H9 (cell line): ENCODE data around the gene TUBA3E. TPM values are rescaled to one million over a fixed set of nuclear protein-coding genes. Genes with fewer than 3 reads are reported as not detected.
"Not testable (repeated sequence)": the region's sequence is repeated elsewhere in the genome, so short reads cannot be mapped to it uniquely, and the experiment has no call there.

ENCODE experiments used
- DNase-seq: peaks from one replicate; pipeline ENCODE4 v3.0.0-alpha.2; 2017
- H2AFZ ChIP-seq: one replicate; pipeline ENCODE4 v1.6.1; 2013; ENCODE audit warnings: mild to moderate bottlenecking, low read length, control low read depth, moderate library complexity
- H2AK5ac ChIP-seq: 2 replicates; pipeline ENCODE4 v1.6.1; 2013; ENCODE audit warnings: low read length, control low read depth, mixed read lengths; ENCODE audit not compliant: insufficient read length
- H2BK120ac ChIP-seq: one replicate; pipeline ENCODE4 v1.6.1; 2013; ENCODE audit warnings: low read depth, mild to moderate bottlenecking, low read length, control low read depth, inconsistent platforms; ENCODE audit not compliant: poor library complexity, severe bottlenecking
- H2BK12ac ChIP-seq: 2 replicates; pipeline ENCODE4 v1.6.1; 2013; ENCODE audit warnings: low read length, control low read depth, mixed read lengths, low read depth; ENCODE audit not compliant: insufficient read length
- H2BK15ac ChIP-seq: 2 replicates; pipeline ENCODE4 v1.6.1; 2013; ENCODE audit warnings: low read depth, low read length, control low read depth
- H2BK20ac ChIP-seq: one replicate; pipeline ENCODE4 v1.6.1; 2013; ENCODE audit warnings: low read depth, mild to moderate bottlenecking, low read length, control low read depth, inconsistent platforms; ENCODE audit not compliant: poor library complexity, severe bottlenecking
- H2BK5ac ChIP-seq: 2 replicates; pipeline ENCODE4 v1.6.1; 2013; ENCODE audit warnings: low read length, control low read depth, mixed read lengths; ENCODE audit not compliant: insufficient read length
- H3K14ac ChIP-seq: 2 replicates; pipeline ENCODE4 v1.6.1; 2013; ENCODE audit warnings: low read length, control low read depth; ENCODE audit not compliant: insufficient read depth
- H3K18ac ChIP-seq: 2 replicates; pipeline ENCODE4 v1.6.1; 2013; ENCODE audit warnings: low read depth, mild to moderate bottlenecking, mixed read lengths, low read length, control low read depth; ENCODE audit not compliant: insufficient read length
- H3K23ac ChIP-seq: 2 replicates; pipeline ENCODE4 v1.6.1; 2013; ENCODE audit warnings: low read length, control low read depth, mixed read lengths, low read depth; ENCODE audit not compliant: insufficient read length
- H3K23me2 ChIP-seq: 2 replicates; pipeline ENCODE4 v1.6.1; 2013; ENCODE audit warnings: low read depth, mild to moderate bottlenecking, mixed read lengths, low read length, control low read depth; ENCODE audit not compliant: insufficient read length, poor library complexity, severe bottlenecking
- H3K27ac ChIP-seq: 2 replicates; pipeline ENCODE4 v1.5.1; 2013; ENCODE audit warnings: low read length, control low read depth, mixed read lengths, low read depth; ENCODE audit not compliant: insufficient read length
- H3K27me3 ChIP-seq: 2 replicates; pipeline ENCODE4 v1.6.1; 2013; ENCODE audit warnings: low read length, control low read depth, inconsistent platforms; ENCODE audit not compliant: insufficient read depth
- H3K4ac ChIP-seq: 2 replicates; pipeline ENCODE4 v1.6.1; 2013; ENCODE audit warnings: low read depth, mild to moderate bottlenecking, control low read depth, inconsistent platforms, low read length, moderate library complexity
- H3K4me1 ChIP-seq: 2 replicates; pipeline ENCODE4 v1.6.1; 2013; ENCODE audit warnings: low read length, control low read depth, inconsistent platforms; ENCODE audit not compliant: insufficient read depth
- H3K4me2 ChIP-seq: 2 replicates; pipeline ENCODE4 v1.6.1; 2013; ENCODE audit warnings: low read length, control low read depth, mixed read lengths; ENCODE audit not compliant: insufficient read length, insufficient read depth
- H3K56ac ChIP-seq: 2 replicates; pipeline ENCODE4 v1.6.1; 2013; ENCODE audit warnings: low read depth, mild to moderate bottlenecking, mixed read lengths, low read length, control low read depth; ENCODE audit not compliant: insufficient read length
- H3K79me1 ChIP-seq: 2 replicates; pipeline ENCODE4 v1.6.1; 2013; ENCODE audit warnings: low read depth, mild to moderate bottlenecking, moderate library complexity, low read length, control low read depth, inconsistent platforms; ENCODE audit not compliant: insufficient read depth, poor library complexity, severe bottlenecking
- H3K79me2 ChIP-seq: 2 replicates; pipeline ENCODE4 v1.6.1; 2013; ENCODE audit warnings: low read length, control low read depth, inconsistent platforms; ENCODE audit not compliant: insufficient read depth
- H3K9ac ChIP-seq: 2 replicates; pipeline ENCODE4 v1.6.1; 2013; ENCODE audit warnings: low read length, control low read depth, mixed read lengths; ENCODE audit not compliant: insufficient read length; ENCODE audit errors: extremely low read depth
- H3K9me3 ChIP-seq: one replicate; pipeline ENCODE4 v1.6.1; 2013; ENCODE audit warnings: low read depth, low read length, inconsistent platforms; ENCODE audit not compliant: control insufficient read depth
- H3T11ph ChIP-seq: one replicate; pipeline ENCODE4 v1.6.1; 2013; ENCODE audit warnings: mild to moderate bottlenecking, low read length, control low read depth, inconsistent platforms
- H4K20me1 ChIP-seq: one replicate; pipeline ENCODE4 v1.6.1; 2013; ENCODE audit not compliant: control insufficient read depth, insufficient read length, insufficient read depth
- H4K5ac ChIP-seq: 2 replicates; pipeline ENCODE4 v1.6.1; 2013; ENCODE audit warnings: low read depth, mild to moderate bottlenecking, mixed read lengths, low read length, control low read depth; ENCODE audit not compliant: insufficient read length
- H4K8ac ChIP-seq: replicated peaks from 2 replicates; pipeline ENCODE4 v1.6.1; 2013; ENCODE audit warnings: low read length, control low read depth, mixed read lengths, low read depth; ENCODE audit not compliant: insufficient read length
- H4K91ac ChIP-seq: 2 replicates; pipeline ENCODE4 v1.6.1; 2013; ENCODE audit warnings: low read depth, mild to moderate bottlenecking, moderate library complexity, mixed read lengths, low read length, control low read depth; ENCODE audit not compliant: insufficient read length
- H3K27ac Mint-ChIP-seq, 3 experiments: 2 replicates in 2 of 3; 3 replicates in 1 of 3; pipeline ENCODE4 v1.8.0; 2020 to 2021; ENCODE audit warnings: mixed read lengths in 3 of 3, mild to moderate bottlenecking in 1 of 3, moderate library complexity in 1 of 3
- H3K27me3 Mint-ChIP-seq: 2 replicates; pipeline ENCODE4 v1.8.0; 2021; ENCODE audit warnings: low read depth, mild to moderate bottlenecking, moderate library complexity, mixed read lengths
- H3K36me3 Mint-ChIP-seq, 3 experiments: 2 replicates in 2 of 3; 3 replicates in 1 of 3; pipeline ENCODE4 v1.8.0; 2020 to 2021; ENCODE audit warnings: low read depth in 3 of 3, mixed read lengths in 3 of 3; ENCODE audit not compliant: insufficient read depth in 1 of 3
- H3K4me1 Mint-ChIP-seq, 2 experiments: 2 replicates each; pipeline ENCODE4 v1.8.0; 2020; ENCODE audit warnings: mixed read lengths in 2 of 2
- H3K4me3 Mint-ChIP-seq, 2 experiments: 2 replicates in 1 of 2; 3 replicates in 1 of 2; pipeline ENCODE4 v1.8.0; 2020 to 2021; ENCODE audit warnings: mild to moderate bottlenecking in 2 of 2, mixed read lengths in 2 of 2, moderate library complexity in 1 of 2
- H3K9me3 Mint-ChIP-seq, 2 experiments: 2 replicates in 1 of 2; 3 replicates in 1 of 2; pipeline ENCODE4 v1.8.0; 2020; ENCODE audit warnings: mild to moderate bottlenecking in 2 of 2, mixed read lengths in 2 of 2, moderate library complexity in 1 of 2
- WGBS: extraction: QIAGEN DNeasy Blood & Tissue Kit; methylation state at CpG from one replicate; pipeline ENCODE4 v1.1.7; 2013; ENCODE audit warnings: missing lambda C conversion rate, low lambda C conversion rate, mixed read lengths; ENCODE audit not compliant: insufficient read length; ENCODE audit errors: extremely low coverage; 5-methylcytosine and 5-hydroxymethylcytosine counted together
- total RNA-seq: library from RNA; stranded (reverse); gene quantifications from 2 replicates; pipeline ENCODE4 v1.2.1, GENCODE V29; 2021

The TUBA3E gene
- total RNA-seq, 1 experiment from 2014 or later = 0.26 TPM

- not testable (repeated sequence) for H3K23ac ChIP-seq, H3K4ac ChIP-seq, H3T11ph ChIP-seq, H2BK20ac ChIP-seq, H2BK15ac ChIP-seq, H4K8ac ChIP-seq, H3K79me1 ChIP-seq, H2BK12ac ChIP-seq, H2BK120ac ChIP-seq, H3K27ac ChIP-seq, H3K9me3 ChIP-seq, H3K14ac ChIP-seq, H3K4me1 ChIP-seq, H3K27me3 ChIP-seq, H3K4me2 ChIP-seq, H3K36me3 Mint-ChIP-seq, H3K9ac ChIP-seq, H3K79me2 ChIP-seq, H3K23me2 ChIP-seq, H4K5ac ChIP-seq, H3K18ac ChIP-seq, H3K27ac Mint-ChIP-seq, H3K4me1 Mint-ChIP-seq, H3K56ac ChIP-seq, H3K9me3 Mint-ChIP-seq, H2AK5ac ChIP-seq, H4K20me1 ChIP-seq, DNase-seq, H2BK5ac ChIP-seq, H4K91ac ChIP-seq, H2AFZ ChIP-seq
- no CpG with 5 or more reads among the region's 13 CpGs for WGBS
- H3K4me3 Mint-ChIP-seq = peak overlapping the region; percentile 51 to 75; a peak in 2 of 5 replicates
- H3K27me3 Mint-ChIP-seq = peaks cover 16% of the 10 kb centered on the region
Measured at GRCh38 chr2:130142396-130143265, 55.6 kb downstream of the TUBA3E start.

Other genes starting within 250 kb of the TUBA3E start
- gene RAB6C, start 218.8 kb downstream of the TUBA3E start, total RNA-seq = not detected in 2 replicates
- gene POTEF, start 69.2 kb downstream of the TUBA3E start, total RNA-seq = 8.2 and 10.5 TPM in 2 replicates
- gene CCDC74B, start 53.3 kb downstream of the TUBA3E start, total RNA-seq = 5.9 and 6.7 TPM in 2 replicates
- 104 and 105 TPM in 2 replicates for gene SMPD4, start 16.8 kb downstream of the TUBA3E start, total RNA-seq
- 198 and 203 TPM in 2 replicates for gene MZT2B, start 16.2 kb downstream of the TUBA3E start, total RNA-seq
- gene IMP4, start 144.5 kb upstream of the TUBA3E start, total RNA-seq = 92.9 and 101 TPM in 2 replicates
- gene PTPN18, start 157.6 kb upstream of the TUBA3E start, total RNA-seq = 13.0 and 16.3 TPM in 2 replicates